ENCODE results near the gene CERS6.

Gene CERS6

GRCh38 chr2:168573128-168573903 lies 117.2 kb downstream of the CERS6 start:
- DNase-seq, result no peak

DNA sequence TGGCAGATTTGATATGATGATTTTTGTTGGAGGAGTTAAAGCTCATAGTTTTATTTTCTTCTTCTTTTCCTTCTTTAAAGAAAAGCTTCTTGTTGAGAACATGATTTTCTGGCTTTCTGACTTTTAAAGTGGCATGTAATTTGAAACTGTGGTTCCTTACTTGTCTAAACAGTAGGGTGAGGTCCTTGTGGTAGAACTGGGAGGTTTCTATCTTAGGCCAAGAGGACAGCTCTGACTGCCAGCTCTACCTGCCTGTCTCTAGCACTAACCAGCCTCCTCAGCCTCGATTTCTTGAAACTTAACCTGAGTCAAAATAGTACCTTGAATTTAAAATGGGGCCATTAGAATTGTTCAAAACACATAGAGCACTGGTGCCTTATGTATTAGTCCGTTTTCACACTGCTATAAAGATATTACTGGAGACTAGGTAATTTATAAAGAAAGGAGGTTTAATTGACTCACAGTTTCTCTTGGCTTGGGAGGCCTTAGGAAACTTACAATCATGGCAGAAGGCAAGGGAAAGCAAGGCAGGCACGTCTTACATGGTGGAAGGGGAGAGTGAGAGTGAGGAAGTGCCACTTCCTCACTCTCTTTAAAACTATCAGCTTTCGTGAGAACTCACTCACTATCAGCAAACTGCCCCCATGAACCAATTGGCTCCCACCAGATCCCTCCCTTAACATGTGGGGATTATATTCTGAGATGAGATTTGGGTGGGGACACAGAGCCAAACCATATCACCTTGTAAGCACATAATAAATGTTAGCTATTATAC lies 119.0 kb downstream of the CERS6 start:
- no peak for DNase-seq

GRCh38 chr2:168577885-168578284 lies 121.8 kb downstream of the CERS6 start:
- DNase-seq, result no peak

DNA sequence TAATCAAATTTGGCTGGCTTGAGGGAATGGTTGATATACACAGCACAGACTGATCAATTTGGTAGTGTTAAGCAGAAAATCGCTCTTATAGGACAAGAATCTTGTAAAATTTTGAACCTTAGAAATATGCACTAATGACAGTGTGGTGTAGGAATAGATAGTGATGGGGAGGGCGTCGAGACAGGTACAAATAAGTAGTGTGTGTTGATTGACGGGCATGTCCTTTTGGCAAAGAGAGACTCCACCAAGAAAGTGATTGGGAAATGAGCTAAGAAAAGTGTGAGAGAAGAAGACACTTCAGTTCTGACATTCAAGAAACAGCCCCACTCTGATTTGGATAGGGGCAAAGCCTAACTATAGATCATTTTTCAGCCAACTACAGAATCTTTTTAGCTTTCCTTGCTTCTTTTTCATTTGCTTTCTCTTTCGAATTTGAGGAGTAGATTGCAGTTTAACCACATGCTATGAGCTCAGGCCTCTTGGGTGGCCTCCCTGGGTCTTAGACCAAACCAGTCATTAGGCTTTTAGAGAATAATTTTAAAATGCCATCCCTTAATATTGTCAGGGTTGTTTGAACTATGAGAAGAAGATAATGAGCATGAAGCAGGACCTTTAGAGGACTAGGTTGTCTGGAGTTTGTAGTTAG lies 127.1 kb downstream of the CERS6 start:
- DNase-seq, result no peak

DNA sequence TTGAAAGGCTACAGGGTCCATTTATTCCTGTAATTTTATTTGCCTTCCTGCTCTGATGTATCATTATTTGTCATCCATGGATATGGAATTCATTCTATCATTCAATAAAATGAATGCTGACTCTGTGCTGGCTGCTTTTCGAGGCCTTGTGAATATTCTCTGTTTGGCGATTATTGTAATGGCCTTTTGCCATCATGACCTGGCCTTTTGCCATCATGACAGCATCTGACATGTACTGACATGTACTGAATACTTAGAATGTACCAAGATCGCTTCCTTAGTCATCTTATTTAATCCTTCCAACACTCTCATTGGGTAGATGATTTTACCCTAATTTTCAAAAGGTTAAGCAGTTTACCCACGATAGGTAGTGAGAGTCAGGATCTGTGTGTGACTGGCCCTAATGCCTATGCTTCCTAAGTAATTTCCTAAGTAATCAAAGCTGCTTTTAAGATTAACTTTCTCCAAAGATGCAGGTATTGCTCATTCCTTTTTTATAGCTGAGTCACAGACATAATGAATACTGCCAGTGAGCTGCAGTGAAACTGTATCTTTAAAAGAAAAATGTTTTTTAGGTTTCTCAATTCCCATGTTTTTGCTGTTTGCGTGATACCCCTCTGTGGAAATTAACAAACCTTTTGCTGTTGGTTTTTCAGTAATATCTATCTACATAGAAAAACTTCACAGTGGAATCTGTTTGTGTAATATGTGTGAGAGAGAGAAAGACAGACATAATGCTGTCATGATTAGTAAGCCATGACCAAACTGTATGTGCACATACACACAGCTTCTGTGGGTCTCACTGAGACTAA lies 127.8 kb downstream of the CERS6 start:
- no peak for DNase-seq

DNA sequence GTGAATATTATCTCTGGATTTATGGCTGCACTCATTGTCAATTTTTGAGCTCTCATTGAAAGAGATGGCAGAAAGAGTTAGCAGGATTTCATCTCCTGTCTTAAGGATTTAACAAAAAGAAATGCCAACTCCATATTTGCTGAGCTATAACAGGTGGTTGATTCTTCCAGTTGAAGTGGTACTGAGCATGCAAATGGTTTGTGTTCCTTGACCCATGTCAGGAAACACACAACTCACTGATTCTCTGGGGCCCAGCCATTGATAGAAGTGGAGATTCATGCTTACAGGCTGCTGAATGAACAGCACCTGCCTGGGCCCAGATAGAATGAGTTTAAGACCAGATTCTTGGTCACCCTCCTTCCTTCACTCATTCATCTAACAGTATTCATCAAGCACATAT lies 128.8 kb downstream of the CERS6 start:
- no peak for DNase-seq

DNA sequence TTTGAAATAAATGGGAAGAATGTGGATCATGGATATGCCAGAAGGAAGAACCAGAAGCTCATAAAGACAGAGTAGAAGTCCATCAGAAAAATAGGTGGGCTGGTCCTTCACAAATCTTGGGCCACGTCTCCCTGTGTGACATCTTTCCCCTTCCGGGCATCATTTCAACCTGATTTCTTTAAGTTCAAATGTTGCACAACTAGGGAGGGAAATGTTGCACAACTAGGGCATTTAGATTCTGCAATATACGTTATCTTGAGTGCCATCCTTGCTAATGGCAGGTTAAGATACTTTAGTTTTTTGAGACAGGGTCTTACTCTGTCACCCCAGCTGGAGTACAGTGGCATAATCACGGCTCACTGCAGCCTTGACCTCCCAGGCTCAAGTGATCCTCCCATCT lies 129.6 kb downstream of the CERS6 start:
- no peak for DNase-seq

DNA sequence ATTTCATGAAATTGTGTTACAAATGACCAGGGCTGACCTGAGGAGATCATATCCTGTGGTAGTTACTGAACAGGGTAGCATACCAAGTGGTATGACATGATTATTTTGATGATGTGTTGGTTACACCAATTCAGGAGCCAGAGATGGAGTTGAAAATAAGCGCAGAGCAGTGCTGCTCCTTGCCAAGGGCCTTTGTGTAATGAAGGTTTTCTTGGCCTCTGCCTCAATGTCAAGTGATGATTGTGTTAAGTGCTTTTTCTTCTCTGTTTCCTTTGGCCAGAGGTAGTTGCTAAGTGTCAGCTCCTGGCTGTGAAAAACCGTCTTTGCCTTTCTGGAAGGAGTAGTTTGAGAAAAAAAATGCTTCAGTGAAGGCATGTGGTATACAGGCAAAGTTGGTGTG lies 131.2 kb downstream of the CERS6 start:
- no peak for DNase-seq

DNA sequence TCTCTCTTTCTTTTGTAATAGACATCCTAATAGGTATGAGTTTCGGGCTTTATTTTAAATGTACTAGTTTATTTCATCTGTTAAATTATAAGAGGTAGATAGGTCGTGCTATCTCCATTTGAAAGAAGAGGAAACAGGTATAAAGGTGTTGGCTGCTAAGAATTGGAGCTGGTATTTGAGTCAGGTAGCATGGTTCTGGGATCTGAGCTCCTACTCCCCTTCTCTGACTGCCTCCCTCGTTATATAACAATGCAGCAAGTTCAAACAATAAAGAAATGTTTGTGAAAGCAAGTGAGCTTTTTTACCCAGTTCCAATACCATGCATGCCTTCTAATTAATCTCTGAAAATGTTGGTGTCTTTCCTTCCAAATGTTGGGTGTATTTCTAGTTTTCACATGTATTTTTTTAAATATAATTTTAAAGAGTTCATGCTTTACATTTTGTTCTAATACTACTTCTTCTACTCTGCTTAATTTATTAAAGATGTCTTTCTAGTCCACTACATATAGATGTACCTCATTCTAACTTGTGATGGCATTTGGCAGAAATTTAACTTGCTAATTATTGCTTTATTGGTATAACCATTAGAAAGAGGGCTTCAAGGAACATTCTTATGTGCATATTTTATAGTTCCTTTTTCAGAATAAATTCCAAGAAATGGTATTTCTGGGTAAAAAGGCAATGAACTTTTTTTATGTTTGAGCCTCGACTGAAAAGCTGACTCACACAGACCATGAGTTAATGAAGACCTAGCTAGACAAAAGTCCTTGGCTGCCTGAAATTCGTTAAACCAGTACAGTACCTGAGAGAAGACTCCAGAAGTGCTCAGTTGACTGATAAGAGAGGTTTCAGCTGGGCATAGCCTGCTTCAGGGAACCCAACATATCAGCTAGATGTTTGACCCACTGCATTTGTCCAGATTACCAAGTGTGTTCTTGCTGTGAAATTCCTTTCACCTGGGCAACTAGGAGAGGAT lies 133.5 kb downstream of the CERS6 start:
- no peak for DNase-seq

DNA sequence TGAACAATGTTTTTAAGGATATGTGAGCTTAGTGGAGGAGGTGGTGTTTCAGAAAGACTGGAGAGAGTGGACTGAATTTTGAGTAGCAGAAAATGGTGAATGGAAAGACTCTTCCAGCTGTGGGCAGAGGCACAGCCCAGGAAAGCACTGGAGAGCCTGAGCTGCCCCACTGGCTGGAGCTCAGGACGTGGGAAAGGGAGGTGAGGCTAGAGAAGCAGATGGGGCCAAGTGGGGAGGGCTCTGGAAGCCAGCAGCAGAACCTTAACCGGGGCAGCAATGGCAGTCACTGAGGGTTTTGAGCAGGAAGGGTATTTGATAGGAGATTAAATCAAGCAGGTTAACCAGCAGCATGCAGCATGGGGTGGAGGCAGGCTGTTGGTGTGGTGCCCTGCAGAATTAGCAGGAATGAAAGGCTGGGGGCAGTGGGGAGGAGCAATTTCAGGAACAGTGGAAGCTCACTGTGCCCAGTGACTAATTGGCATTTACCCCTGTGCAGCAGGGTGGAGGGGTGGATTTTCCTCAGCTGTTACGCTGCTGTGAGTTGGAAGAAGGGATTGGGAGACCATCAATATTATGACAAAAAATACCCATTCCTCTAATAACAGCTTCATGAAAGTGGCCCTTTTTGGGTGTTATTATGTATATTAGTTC lies 136.2 kb downstream of the CERS6 start:
- no peak for DNase-seq

GRCh38 chr2:168593713-168594112 lies 137.6 kb downstream of the CERS6 start:
- no peak for DNase-seq

DNA sequence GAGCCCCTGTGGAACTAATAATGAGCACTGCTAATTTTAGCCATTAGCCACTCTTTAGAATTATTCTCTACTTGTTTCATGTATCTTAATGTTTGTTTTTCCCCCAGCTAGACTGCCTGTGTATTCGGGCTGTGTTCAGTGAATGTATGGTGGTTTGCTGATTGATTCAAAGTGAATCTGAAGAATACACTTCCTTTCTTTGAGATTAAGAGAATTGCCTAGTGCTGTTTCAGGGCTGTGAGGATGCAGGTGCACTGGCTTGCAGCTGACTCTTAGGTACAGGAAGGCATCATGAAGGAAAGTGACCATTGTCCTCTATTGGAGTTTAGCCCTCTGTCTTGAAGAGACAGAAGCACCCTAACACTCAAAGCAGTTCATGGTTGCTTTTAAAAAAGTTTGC lies 138.7 kb downstream of the CERS6 start:
- DNase-seq, result no peak

DNA sequence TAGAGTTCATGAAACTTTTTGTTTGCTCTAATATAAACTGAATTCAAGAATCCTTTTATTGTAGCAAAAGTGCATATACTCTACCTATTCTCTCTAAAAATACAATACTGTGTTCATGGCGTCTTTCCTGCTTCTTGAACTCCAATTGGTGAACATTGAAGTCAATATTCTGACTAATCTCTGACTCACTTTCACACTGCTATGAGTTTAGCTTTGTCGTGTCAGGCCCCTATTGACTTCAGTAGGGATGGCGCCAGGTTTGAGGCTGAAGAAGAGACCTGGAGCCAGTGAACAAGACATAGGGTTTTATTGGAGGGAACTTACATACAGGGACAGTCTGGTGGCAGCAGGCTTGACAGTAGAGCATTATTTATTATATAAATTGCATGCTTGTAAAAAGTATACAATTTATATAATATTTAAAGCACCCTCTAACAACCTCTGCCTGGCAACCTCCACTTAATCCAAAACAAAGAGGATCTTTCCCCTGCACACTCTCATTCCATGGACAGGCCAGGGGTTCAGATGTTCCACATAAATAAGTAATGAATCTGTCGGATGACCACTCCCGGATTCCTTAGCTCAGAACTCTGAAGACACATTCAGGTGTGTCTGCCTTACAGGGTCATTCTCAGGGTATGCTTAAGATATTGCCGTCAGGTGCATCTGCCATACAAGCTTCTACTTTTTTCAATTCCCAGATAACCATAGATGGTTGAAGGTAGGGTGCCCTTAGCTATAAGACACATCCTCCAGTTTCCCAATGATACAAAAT lies 141.0 kb downstream of the CERS6 start:
- DNase-seq, result no peak

GRCh38 chr2:168599738-168600137 lies 143.7 kb downstream of the CERS6 start:
- no peak for DNase-seq

- no peak for DNase-seq
Observed at GRCh38 chr2:168600949-168601348, 144.9 kb downstream of the CERS6 start.

GRCh38 chr2:168601741-168602140 lies 145.7 kb downstream of the CERS6 start:
- no peak for DNase-seq

GRCh38 chr2:168602379-168602778 lies 146.3 kb downstream of the CERS6 start:
- DNase-seq, result no peak

DNA sequence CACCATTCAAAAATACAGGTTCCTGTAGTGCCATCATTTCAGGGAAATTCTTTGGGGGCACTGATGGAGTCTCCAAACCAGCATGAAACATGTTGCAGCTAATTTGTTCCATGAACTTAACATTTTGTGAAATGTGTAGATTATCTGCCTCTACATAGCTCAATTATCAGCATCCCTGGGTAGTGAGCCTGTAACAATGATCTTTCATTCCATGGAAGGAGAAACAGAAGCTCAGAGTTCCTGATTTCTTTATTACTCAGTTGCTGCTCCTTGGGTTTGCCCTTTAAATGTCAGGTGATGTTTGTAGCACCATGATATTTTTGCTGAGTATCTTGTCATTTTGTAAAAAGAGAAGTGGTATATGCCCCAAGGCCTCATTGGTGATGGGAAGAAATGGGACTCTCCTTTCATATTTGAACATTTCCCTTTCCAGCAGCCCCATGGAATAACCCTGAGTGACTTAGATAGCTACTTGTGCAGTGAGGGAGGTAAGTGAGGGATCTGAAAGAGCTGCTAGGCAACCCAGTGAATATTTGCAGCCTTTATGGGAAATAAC lies 146.9 kb downstream of the CERS6 start:
- DNase-seq, result no peak

DNA sequence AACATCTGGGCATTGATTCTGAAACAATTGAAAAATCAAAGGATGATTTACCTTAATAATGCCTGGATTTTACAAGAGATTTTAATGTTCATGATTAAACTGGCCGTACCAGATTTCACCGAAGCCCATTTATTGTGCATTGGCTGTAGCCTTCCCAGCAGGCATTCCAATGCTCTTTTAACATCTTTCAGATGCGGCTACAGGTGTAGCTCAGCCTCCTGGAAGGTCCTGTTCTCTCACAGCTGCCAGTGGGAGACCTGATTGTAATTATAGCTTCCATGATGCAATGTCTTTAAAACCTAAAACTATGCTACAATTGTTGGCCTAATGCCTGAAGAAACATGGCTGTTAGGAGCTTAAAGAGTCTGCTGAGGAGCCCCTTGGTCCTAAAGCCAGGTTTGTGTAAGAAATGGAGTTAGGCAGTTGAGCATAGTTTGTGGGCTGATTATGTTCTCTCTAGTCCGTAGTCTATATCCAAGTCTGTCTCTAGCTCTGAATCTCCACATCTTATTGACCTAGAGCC lies 147.4 kb downstream of the CERS6 start:
- no peak for DNase-seq

DNA sequence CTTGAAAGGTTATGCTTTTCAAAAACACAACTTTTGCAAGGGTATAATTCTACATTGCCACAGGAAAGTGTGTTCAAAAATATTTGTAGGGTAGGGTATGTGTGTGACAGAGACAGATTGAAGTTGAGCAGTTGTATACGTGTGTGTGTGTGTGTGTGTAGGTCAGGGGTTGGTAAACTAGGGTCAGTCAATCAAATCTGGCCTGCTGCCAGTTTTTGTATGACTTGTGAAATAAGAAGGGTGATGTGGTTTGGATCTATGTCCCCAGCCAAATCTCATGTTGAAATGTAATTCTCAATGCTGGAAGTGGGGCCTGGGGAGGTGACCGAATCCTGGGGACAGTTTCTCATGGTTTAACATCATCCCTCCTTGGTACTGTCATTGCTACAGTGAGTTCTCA lies 148.2 kb downstream of the CERS6 start:
- no peak for DNase-seq

Data from GOT3 (cell line).